GM21390 (cell line): ENCODE data around the gene IL6.
"Not testable (repeated sequence)": the region's sequence is repeated elsewhere in the genome, so short reads cannot be mapped to it uniquely, and the experiment has no call there.

ENCODE experiments used
- ATAC-seq: cut with Tn5 transposase; IDR thresholded peaks from one replicate; pipeline ENCODE4 v1.9.1; 2021; ENCODE audit not compliant: unreplicated experiment

The IL6 gene

GRCh38 chr7:22703978-22704610 lies 22.9 kb upstream of the IL6 start:
- ATAC-seq = not testable (repeated sequence)

- ATAC-seq = not testable (repeated sequence)
Observed at GRCh38 chr7:22704722-22705121, 22.3 kb upstream of the IL6 start.

- not testable (repeated sequence) for ATAC-seq
Observed at GRCh38 chr7:22705874-22706273, 21.1 kb upstream of the IL6 start.

- not testable (repeated sequence) for ATAC-seq
Observed at GRCh38 chr7:22707026-22707691, 19.8 kb upstream of the IL6 start.

GRCh38 chr7:22708214-22708613 lies 18.8 kb upstream of the IL6 start:
- ATAC-seq = not testable (repeated sequence)

GRCh38 chr7:22708677-22709061 lies 18.3 kb upstream of the IL6 start:
- ATAC-seq = not testable (repeated sequence)

GRCh38 chr7:22709062-22709829 lies 17.8 kb upstream of the IL6 start:
- ATAC-seq = not testable (repeated sequence)

- ATAC-seq = no peak
Observed at GRCh38 chr7:22709857-22710256, 17.1 kb upstream of the IL6 start.

GRCh38 chr7:22712999-22713398 lies 14.0 kb upstream of the IL6 start:
- no peak for ATAC-seq

- no peak for ATAC-seq
Observed at GRCh38 chr7:22713463-22713862, 13.5 kb upstream of the IL6 start.

GRCh38 chr7:22715969-22716368 lies 11.0 kb upstream of the IL6 start:
- no peak for ATAC-seq

- ATAC-seq = no peak
Observed at GRCh38 chr7:22717760-22718159, 9.2 kb upstream of the IL6 start.

- no peak for ATAC-seq
Observed at GRCh38 chr7:22718200-22718711, 8.7 kb upstream of the IL6 start.

- ATAC-seq = no peak
Observed at GRCh38 chr7:22718911-22719420, 8.0 kb upstream of the IL6 start.

GRCh38 chr7:22720791-22721786 lies 5.9 kb upstream of the IL6 start:
- no peak for ATAC-seq

GRCh38 chr7:22722536-22723180 lies 4.3 kb upstream of the IL6 start:
- ATAC-seq = no peak

GRCh38 chr7:22723181-22723601 lies 3.8 kb upstream of the IL6 start:
- no peak for ATAC-seq

- ATAC-seq = no peak
Observed at GRCh38 chr7:22723637-22724036, 3.4 kb upstream of the IL6 start.

- ATAC-seq = no peak
Observed at GRCh38 chr7:22724861-22725260, 2.1 kb upstream of the IL6 start.

- no peak for ATAC-seq
Observed at GRCh38 chr7:22725585-22725984, 1.4 kb upstream of the IL6 start.
